ENCODE results near the gene GPR107.

- TF ChIP-seq CTCF (conservative IDR thresholded peaks at IDR 0.05; ENCODE audit: low read depth, low read length), result no peak
- no peak for TF ChIP-seq EZH2 (IDR thresholded peaks at IDR 0.05; ENCODE audit: borderline replicate concordance, low read depth, low read length, poor library complexity, severe bottlenecking)
Observed at GRCh38 chr9:130185017-130185416, 131.3 kb downstream of the GPR107 start.
